ENCODE measurements around the gene KHDRBS2. TPM values are rescaled to one million over a fixed set of nuclear protein-coding genes. Genes with fewer than 3 reads are reported as not detected.

Gene KHDRBS2
- total RNA-seq, 1 donor: not detected

GRCh38 chr6:62272114-62272513 lies 13.9 kb downstream of the KHDRBS2 start:
- no peak for DNase-seq (ENCODE audit: low read depth)
- TF ChIP-seq CTCF (IDR thresholded peaks at IDR 0.05; ENCODE audit: insufficient read depth, low read length): no peak

GRCh38 chr6:62265906-62266525 lies 20.0 kb downstream of the KHDRBS2 start:
- TF ChIP-seq CTCF (IDR thresholded peaks at IDR 0.05; ENCODE audit: insufficient read depth, low read length): no peak
- DNase-seq (ENCODE audit: low read depth): no peak

More at GRCh38 chr6:62272114-62272513, 13.9 kb downstream of the KHDRBS2 start:
- H3K4me3 ChIP-seq (ENCODE audit: low read depth, low read length): no peak overlapping the region

GRCh38 chr6:62262283-62262682 lies 23.7 kb downstream of the KHDRBS2 start:
- DNase-seq (ENCODE audit: low read depth): no peak
- TF ChIP-seq CTCF (IDR thresholded peaks at IDR 0.05; ENCODE audit: insufficient read depth, low read length): no peak
- no peak overlapping the region for H3K4me3 ChIP-seq (ENCODE audit: low read depth, low read length)

More at GRCh38 chr6:62265906-62266525, 20.0 kb downstream of the KHDRBS2 start:
- no peak overlapping the region for H3K4me3 ChIP-seq (ENCODE audit: low read depth, low read length)

GRCh38 chr6:62246087-62246486 lies 39.9 kb downstream of the KHDRBS2 start:
- H3K4me3 ChIP-seq (ENCODE audit: low read depth, low read length): no peak overlapping the region
- no peak for TF ChIP-seq CTCF (IDR thresholded peaks at IDR 0.05; ENCODE audit: insufficient read depth, low read length)
- no peak for DNase-seq (ENCODE audit: low read depth)

- no peak for DNase-seq (ENCODE audit: low read depth)
- TF ChIP-seq CTCF (IDR thresholded peaks at IDR 0.05; ENCODE audit: insufficient read depth, low read length): no peak
- no peak overlapping the region for H3K4me3 ChIP-seq (ENCODE audit: low read depth, low read length)
Measured at GRCh38 chr6:62236784-62237183, 49.2 kb downstream of the KHDRBS2 start.

GRCh38 chr6:62229231-62229630 lies 56.8 kb downstream of the KHDRBS2 start:
- no peak overlapping the region for H3K4me3 ChIP-seq (ENCODE audit: low read depth, low read length)
- DNase-seq (ENCODE audit: low read depth): no peak

More at GRCh38 chr6:62229231-62229630, 56.8 kb downstream of the KHDRBS2 start:
- TF ChIP-seq CTCF (IDR thresholded peaks at IDR 0.05; ENCODE audit: insufficient read depth, low read length): no peak

All from fibroblast of the aortic adventitia (primary cell).